Measurements from ENCODE around the gene PPIG.
"Not testable (repeated sequence)": the region's sequence is repeated elsewhere in the genome, so short reads cannot be mapped to it uniquely, and the experiment has no call there.

The PPIG gene

GRCh38 chr2:169664978-169665930 is 81.1 kb downstream of the PPIG start:
- no peak for DNase-seq

GRCh38 chr2:169667583-169667982 is 83.4 kb downstream of the PPIG start:
- DNase-seq: no peak

GRCh38 chr2:169670215-169670651 is 86.1 kb downstream of the PPIG start:
- no peak for DNase-seq

- DNase-seq: no peak
Observed at GRCh38 chr2:169670937-169671336, 86.8 kb downstream of the PPIG start.

- DNase-seq: no peak
Observed at GRCh38 chr2:169672406-169672805, 88.3 kb downstream of the PPIG start.

- DNase-seq: no peak
Observed at GRCh38 chr2:169673106-169673505, 89.0 kb downstream of the PPIG start.

GRCh38 chr2:169673921-169674320 is 89.8 kb downstream of the PPIG start:
- DNase-seq: no peak

- no peak for DNase-seq
Observed at GRCh38 chr2:169676357-169676756, 92.2 kb downstream of the PPIG start.

- no peak for DNase-seq
Observed at GRCh38 chr2:169676850-169677249, 92.7 kb downstream of the PPIG start.

GRCh38 chr2:169683054-169683424 is 98.9 kb downstream of the PPIG start:
- DNase-seq: peak in 1 of 2 donors; percentile 19

- DNase-seq: no peak
Observed at GRCh38 chr2:169683425-169684134, 99.4 kb downstream of the PPIG start.

- no peak for DNase-seq
Observed at GRCh38 chr2:169684135-169684565, 100.0 kb downstream of the PPIG start.

GRCh38 chr2:169684712-169685111 is 100.6 kb downstream of the PPIG start:
- DNase-seq: not testable (repeated sequence)

GRCh38 chr2:169686825-169687224 is 102.7 kb downstream of the PPIG start:
- not testable (repeated sequence) for DNase-seq

GRCh38 chr2:169687943-169688342 is 103.8 kb downstream of the PPIG start:
- not testable (repeated sequence) for DNase-seq

- DNase-seq: no peak
Observed at GRCh38 chr2:169690958-169691357, 106.8 kb downstream of the PPIG start.
